Stimulated activated CD8-positive, alpha-beta memory T cell treated with anti-CD3 and anti-CD28 coated beads, Interleukin-4, amount 100 ng/mL, for 1 hour (primary cell): ENCODE measurements around the gene FAM72B.
"Not testable (repeated sequence)": the region's sequence is repeated elsewhere in the genome, so short reads cannot be mapped to it uniquely, and the experiment has no call there.

Experiments
- DNase-seq, 2 donors: peaks; one replicate each; pipeline ENCODE4 v3.0.0-alpha.2; 2020; ENCODE audit warnings: low read depth in 2 of 2, low spot score in 1 of 2

The FAM72B gene

DNA sequence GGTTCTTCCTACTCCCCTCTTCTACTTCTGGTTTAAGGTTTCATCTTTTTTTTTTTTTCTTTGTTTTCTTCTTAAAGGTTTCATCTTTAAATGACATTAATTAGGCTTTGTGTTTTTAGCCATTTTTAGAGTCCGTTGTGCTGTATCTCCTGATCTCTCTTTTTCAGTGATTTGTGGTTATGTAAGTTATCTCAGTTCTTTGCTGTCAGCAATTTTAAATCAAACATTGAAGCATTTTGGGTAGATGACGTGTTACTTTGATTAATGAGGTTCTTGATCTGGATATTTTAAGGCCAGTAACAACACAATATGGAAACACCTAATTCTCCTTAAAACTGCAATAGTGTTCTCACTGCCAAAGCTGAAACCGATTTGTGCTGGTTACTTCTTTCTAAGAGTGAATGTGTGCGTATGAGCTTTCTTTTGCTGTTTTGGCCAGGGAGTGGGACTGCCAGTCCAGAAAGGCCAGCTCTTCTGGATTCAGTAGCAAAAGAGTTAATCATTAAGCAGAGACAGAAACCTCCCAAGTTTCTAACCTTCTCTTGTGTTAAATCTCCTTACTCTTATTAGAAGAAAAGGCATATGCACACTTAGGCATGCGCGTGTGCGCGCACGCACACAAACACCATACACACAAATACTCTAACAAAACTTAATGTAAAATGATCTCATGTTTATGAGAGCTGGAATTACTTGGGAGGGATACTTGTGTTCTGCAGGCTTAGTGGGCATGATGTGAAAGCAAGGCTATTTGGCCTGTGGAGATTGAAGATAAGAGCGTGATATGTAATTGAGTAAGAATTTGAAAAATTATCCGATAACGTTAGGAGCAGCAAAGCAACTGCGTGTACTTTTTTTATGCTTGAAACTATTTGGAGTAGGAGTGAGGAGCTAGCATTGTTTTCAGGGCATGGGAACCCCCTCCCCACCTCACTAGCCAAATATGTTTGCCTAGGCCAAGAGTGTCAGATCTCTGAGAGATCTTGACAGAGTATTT is 17.1 kb upstream of the FAM72B start:
- not testable (repeated sequence) for DNase-seq

- not testable (repeated sequence) for DNase-seq
Measured at GRCh38 chr1:121200232-121200631, 16.1 kb upstream of the FAM72B start.

DNA sequence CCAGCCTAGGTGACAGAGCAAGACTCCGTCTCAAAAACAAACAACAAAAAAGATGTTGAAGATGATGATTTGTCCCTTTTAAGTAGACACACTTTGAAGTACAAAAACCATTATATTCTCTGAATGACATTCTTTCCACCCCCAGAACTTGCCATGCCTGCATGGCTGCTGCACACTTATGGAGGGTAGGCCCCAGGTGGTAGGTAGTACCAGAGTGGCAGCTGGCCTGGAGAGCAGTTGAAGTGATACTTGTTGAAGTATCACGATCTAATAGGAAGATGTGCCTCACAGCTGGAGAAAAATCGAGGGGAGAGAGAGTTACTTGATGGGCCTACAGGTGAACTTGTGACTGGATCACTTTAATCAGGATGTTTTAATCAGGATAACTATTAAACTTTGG is 15.6 kb upstream of the FAM72B start:
- not testable (repeated sequence) for DNase-seq

DNA sequence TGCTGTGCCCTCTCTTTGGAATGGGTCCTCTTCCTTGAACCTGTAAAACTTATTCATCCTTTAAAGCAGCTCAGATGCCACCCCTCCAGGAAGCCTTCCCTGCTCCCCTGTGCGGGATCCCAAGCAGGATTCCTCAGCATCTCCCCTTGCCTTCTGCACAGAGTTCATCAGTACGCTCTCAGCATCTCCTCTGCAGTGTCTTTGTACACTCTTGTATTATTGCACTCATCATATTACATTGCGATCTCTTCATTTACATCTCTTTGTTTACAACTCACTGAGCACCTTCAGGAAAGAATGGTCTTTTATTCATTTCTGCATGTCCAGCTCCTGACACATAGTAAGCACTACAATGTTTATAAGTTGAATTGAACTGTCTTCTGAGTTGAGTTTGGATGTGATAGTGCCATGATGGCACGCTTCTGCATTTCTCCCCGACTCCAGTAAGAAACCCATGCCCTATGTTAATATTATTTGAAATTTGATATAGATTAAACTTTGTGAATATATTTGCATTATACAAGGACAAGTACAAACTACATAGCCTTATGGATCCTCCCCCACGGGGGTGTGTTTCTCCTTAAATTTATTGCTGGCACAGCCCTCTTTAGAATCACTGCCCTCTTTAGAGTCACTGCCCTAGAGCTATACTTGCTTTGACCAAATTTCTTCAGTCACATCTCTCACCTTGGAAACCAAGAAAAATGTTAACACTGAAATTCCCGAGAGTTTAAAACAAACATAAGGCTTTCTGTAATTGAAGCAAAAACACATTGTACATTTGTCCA is 13.1 kb upstream of the FAM72B start:
- not testable (repeated sequence) for DNase-seq

DNA sequence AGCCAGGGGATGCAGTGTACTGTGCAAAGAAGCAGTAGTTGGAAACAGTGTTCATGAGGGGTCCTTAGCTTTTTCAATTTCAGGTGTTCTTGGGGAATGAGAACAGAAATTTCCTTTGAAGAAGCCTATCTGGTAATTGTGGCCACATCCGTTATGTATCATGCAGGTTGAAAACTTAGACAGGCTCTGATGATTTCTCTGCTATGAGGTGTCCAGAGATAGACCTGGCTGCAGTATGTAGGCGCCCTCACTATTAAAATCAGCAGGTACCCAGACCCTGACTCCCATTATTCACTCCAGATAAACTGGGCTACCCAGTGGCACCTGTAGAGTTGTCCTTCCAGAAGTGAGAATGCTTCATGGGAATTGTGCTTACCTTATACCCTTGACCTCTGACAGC is 8.4 kb upstream of the FAM72B start:
- not testable (repeated sequence) for DNase-seq

GRCh38 chr1:121187914-121188313 is 3.8 kb upstream of the FAM72B start:
- not testable (repeated sequence) for DNase-seq

GRCh38 chr1:121186191-121186590 is 2.1 kb upstream of the FAM72B start:
- DNase-seq, result not testable (repeated sequence)

- not testable (repeated sequence) for DNase-seq
Measured at GRCh38 chr1:121185140-121185708, 1.1 kb upstream of the FAM72B start.

GRCh38 chr1:121183867-121184266 is 273 bp downstream of the FAM72B start:
- not testable (repeated sequence) for DNase-seq

DNA sequence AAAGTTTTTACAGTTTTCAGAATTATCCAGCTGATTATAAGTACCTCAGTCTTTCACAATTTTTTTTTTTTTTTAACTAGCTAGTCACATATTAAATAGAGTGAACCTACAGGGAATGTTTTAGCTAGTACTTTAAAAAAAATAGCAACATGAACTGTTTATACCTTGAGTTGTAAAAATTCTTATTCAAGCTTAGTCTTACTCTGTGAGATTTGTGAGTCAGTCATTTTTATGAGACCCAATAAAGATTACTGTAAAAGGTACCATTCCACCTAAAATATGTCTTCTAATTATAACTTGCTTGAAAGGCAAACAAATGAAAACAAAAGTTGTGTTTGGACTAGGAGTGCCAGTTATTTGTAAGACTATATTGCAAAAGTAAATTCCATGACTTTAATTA is 5.9 kb downstream of the FAM72B start:
- DNase-seq, result not testable (repeated sequence)

- not testable (repeated sequence) for DNase-seq
Measured at GRCh38 chr1:121176649-121177048, 7.5 kb downstream of the FAM72B start.

GRCh38 chr1:121168152-121168668 is 15.9 kb downstream of the FAM72B start:
- DNase-seq, result not testable (repeated sequence)

DNA sequence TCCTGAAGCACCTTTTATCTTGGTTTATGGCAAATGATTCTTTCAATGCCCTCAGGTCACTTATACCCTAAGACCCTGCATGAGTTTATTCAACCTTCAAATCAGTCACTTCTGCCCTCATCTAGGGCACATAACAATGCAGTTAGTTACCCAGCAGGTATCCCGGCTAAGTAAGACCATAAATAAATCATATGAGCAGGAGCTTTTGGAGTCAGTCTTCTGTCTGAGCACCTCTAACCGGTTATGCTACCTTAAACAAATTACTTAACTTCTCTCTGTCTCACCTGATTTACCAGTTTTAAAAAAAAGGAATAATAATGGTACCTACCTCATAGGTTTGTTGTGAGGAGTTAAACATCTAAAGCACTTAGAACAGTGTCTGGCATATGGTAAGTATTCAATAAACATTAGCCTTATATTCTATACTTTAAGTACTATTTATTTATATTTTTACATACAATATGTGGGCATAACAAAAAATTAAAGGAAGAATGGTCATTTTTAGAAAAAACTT is 16.9 kb downstream of the FAM72B start:
- not testable (repeated sequence) for DNase-seq

DNA sequence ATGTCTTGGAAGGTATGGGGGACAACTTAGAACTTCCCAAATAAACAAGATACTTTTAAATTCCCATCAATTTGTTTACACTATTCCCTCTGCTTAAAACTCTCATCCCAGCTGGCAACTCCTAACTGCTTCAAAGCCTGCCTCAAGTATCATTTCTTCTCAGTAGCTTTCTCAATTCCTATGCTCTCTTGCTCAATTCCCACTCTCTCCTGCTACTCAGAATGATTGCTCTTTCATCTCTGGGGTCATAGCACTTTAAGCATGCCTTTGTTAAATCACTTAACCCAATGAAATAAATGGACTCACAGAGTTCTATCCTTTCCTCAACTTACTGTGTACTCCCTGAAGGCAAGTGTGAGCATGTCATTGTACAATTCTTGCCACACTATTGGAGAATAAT is 18.8 kb downstream of the FAM72B start:
- DNase-seq, result not testable (repeated sequence)

- not testable (repeated sequence) for DNase-seq
Measured at GRCh38 chr1:121163850-121164757, 20.0 kb downstream of the FAM72B start.

DNA sequence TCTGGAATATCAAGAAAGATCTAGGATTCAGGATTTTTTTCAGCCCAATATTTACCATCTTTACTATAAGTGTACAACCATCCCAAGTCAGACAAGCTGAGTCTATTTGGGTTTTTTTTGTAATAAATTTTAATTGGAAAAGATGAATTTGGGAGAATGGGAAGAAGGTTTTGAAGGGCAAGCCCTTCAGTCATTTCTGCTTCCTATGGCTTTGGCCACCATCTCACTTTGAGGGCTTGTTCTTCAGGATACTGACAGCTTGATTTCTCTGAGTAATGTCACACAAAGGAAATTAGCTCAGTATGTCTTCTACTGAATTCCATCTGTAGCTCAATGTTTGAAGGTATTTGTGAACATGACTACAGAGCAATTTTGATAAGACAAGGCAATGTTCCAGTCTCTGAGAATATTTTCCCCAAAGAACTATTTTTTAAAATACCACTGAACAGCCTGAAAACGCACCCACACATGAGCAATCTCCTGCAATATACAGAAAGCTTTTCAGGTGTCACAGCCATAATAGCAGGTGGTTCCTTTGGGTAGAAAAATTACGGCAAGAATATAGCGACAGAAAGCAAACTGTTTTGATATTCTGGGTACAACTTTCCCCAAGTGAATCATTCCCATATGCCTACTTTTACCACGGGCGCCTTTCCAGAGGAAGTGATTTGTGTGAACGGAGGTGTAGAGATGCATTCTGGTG is 22.8 kb downstream of the FAM72B start:
- DNase-seq, result not testable (repeated sequence)

DNA sequence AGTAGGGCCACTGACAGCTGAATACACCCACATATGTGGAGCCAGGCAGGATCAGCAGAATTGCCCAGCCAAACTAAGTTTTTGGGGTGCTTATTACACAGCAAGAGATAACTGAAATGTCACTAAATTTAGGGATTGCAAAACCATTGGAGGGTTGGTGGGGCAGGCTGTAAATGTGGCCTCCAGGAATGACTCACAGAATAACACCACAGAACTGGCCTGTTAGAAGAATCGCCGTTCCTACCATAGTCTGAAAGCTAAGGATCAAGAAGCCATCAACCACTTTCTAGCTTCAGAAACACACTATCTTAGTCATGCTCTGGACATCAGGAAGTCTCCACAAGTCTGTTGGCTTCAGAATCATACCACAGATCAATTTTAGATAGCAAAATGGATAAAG is 24.0 kb downstream of the FAM72B start:
- DNase-seq, result not testable (repeated sequence)

- not testable (repeated sequence) for DNase-seq
Measured at GRCh38 chr1:121157609-121158008, 26.5 kb downstream of the FAM72B start.

GRCh38 chr1:121156958-121157603 is 27.1 kb downstream of the FAM72B start:
- not testable (repeated sequence) for DNase-seq
